IMR-90 (cell line): Measurements from ENCODE around the gene GFAP. TPM values are rescaled to one million over a fixed set of nuclear protein-coding genes. Genes with fewer than 3 reads are reported as not detected.

ENCODE experiments used
- ATAC-seq: fragments of 200-7000 bp; cut with Tn5 transposase; 2 replicates; pipeline ENCODE4 v1.9.1; 2020; ENCODE audit warnings: low read depth, mild to moderate bottlenecking, moderate library complexity
- BruUV-seq: library from RNA; stranded (reverse); fragments of 400-500 nt; replicated peaks from 2 replicates; lab custom pipeline; 2021; lab: Mats Ljungman, UMichigan
- CTCF ChIA-PET: fragments of 300-600 bp; formaldehyde crosslinking; extraction: SDS; loops from one replicate; lab custom pipeline; 2021; ENCODE audit warnings: antibody characterized with exemption; lab: Yijun Ruan, JAX
- POLR2A ChIA-PET: fragments of 300-600 bp; sonication (Branson Sonifier 250); formaldehyde crosslinking; loops from one replicate; lab custom pipeline; 2022; ENCODE audit warnings: antibody characterized with exemption; ENCODE audit not compliant: unreplicated experiment; lab: Charles Lee
- DNase-seq: peaks from one replicate; pipeline ENCODE4 v3.0.0; 2013
- H2AFZ ChIP-seq: replicated peaks from 2 replicates; pipeline ENCODE3; 2013; ENCODE audit warnings: low read length, mild to moderate bottlenecking; ENCODE audit not compliant: poor library complexity
- H2AK5ac ChIP-seq: 2 replicates; pipeline ENCODE4 v1.6.1; 2013; ENCODE audit warnings: low read depth, low read length, inconsistent platforms
- H2AK9ac ChIP-seq: replicated peaks from 2 replicates; pipeline ENCODE3; 2013; ENCODE audit warnings: mild to moderate bottlenecking, low read depth, low read length, moderate library complexity; ENCODE audit not compliant: poor library complexity
- H2BK120ac ChIP-seq: 2 replicates; pipeline ENCODE4 v1.6.1; 2013; ENCODE audit warnings: low read depth, low read length, inconsistent platforms
- H2BK15ac ChIP-seq: 3 replicates; pipeline ENCODE4 v1.6.1; 2013; ENCODE audit warnings: low read depth, low read length, inconsistent platforms
- H2BK20ac ChIP-seq: 2 replicates; pipeline ENCODE4 v1.6.1; 2013; ENCODE audit warnings: low read depth, mild to moderate bottlenecking, inconsistent platforms, low read length, moderate library complexity
- H2BK5ac ChIP-seq: 2 replicates; pipeline ENCODE4 v1.6.1; 2013; ENCODE audit warnings: mild to moderate bottlenecking, low read depth, low read length, inconsistent platforms; ENCODE audit not compliant: poor library complexity, severe bottlenecking
- H3K14ac ChIP-seq: replicated peaks from 2 replicates; pipeline ENCODE4 v1.6.1; 2013; ENCODE audit warnings: low read depth, low read length, inconsistent platforms
- H3K18ac ChIP-seq: 2 replicates; pipeline ENCODE4 v1.6.1; 2013; ENCODE audit warnings: low read depth, low read length, control low read depth
- H3K23ac ChIP-seq: 2 replicates; pipeline ENCODE4 v1.6.1; 2013; ENCODE audit warnings: low read depth, low read length, inconsistent platforms
- H3K27ac ChIP-seq: 2 replicates; pipeline ENCODE4 v1.5.1; 2013; ENCODE audit warnings: mild to moderate bottlenecking, control low read depth, low read length; ENCODE audit not compliant: insufficient read depth
- H3K27me3 ChIP-seq: 2 replicates; pipeline ENCODE4 v1.6.1; 2013; ENCODE audit warnings: low read length; ENCODE audit not compliant: control insufficient read depth, insufficient read depth
- H3K36me3 ChIP-seq: 2 replicates; pipeline ENCODE4 v1.6.1; 2013; ENCODE audit warnings: low read length, mixed read lengths; ENCODE audit not compliant: control insufficient read depth, insufficient read depth
- H3K4ac ChIP-seq: 2 replicates; pipeline ENCODE4 v1.6.1; 2013; ENCODE audit warnings: low read depth, low read length, inconsistent platforms
- H3K4me1 ChIP-seq: 2 replicates; pipeline ENCODE4 v1.6.1; 2013; ENCODE audit warnings: low read length, mixed read lengths; ENCODE audit not compliant: control insufficient read depth, insufficient read depth
- H3K4me2 ChIP-seq: 2 replicates; pipeline ENCODE4 v1.6.1; 2013; ENCODE audit warnings: low read depth, mild to moderate bottlenecking, control low read depth, low read length, moderate library complexity
- H3K4me3 ChIP-seq: 2 replicates; pipeline ENCODE4 v1.5.1; 2013; ENCODE audit warnings: low read depth, mild to moderate bottlenecking, control low read depth, low read length, moderate library complexity; ENCODE audit not compliant: insufficient read depth
- H3K56ac ChIP-seq: 2 replicates; pipeline ENCODE4 v1.6.1; 2013; ENCODE audit warnings: low read length, inconsistent platforms; ENCODE audit not compliant: insufficient read depth; ENCODE audit errors: extremely low read depth
- H3K79me1 ChIP-seq, 2 experiments: 2 replicates each; pipeline ENCODE4 v1.6.1; 2013; ENCODE audit warnings: low read length in 2 of 2, inconsistent platforms in 1 of 2, low read depth in 1 of 2
- H3K9ac ChIP-seq: 2 replicates; pipeline ENCODE4 v1.6.1; 2013; ENCODE audit warnings: low read depth, low read length, control low read depth
- H3K9me1 ChIP-seq: 2 replicates; pipeline ENCODE4 v1.6.1; 2013; ENCODE audit warnings: low read length, inconsistent platforms; ENCODE audit not compliant: insufficient read depth
- H3K9me3 ChIP-seq: 2 replicates; pipeline ENCODE4 v1.6.1; 2013; ENCODE audit warnings: low read length; ENCODE audit not compliant: control insufficient read depth, insufficient read depth
- H4K20me1 ChIP-seq: 2 replicates; pipeline ENCODE4 v1.6.1; 2013; ENCODE audit warnings: low read length, inconsistent platforms; ENCODE audit not compliant: insufficient read depth
- H4K5ac ChIP-seq: 2 replicates; pipeline ENCODE4 v1.6.1; 2013; ENCODE audit warnings: mild to moderate bottlenecking, low read depth, low read length, control low read depth
- H4K8ac ChIP-seq, 2 experiments: 2 replicates each; pipeline ENCODE4 v1.6.1; 2013; ENCODE audit warnings: low read depth in 2 of 2, low read length in 2 of 2, control low read depth in 1 of 2, inconsistent platforms in 1 of 2
- H4K91ac ChIP-seq: 2 replicates; pipeline ENCODE4 v1.6.1; 2013; ENCODE audit warnings: low read depth, low read length, inconsistent platforms; ENCODE audit not compliant: insufficient read depth
- BHLHE40 ChIP-seq: fragments of 150-350 bp; IDR thresholded peaks from 2 replicates; pipeline ENCODE4 v1.6.1; 2016; ENCODE audit warnings: mild to moderate bottlenecking, low read depth, low read length
- CEBPB ChIP-seq: IDR thresholded peaks from 2 replicates; pipeline ENCODE4 v1.6.1; 2012; ENCODE audit warnings: low read depth, low read length, improper control_type of control experiment
- CHD1 ChIP-seq: IDR thresholded peaks from 2 replicates; pipeline ENCODE4 v1.6.1; 2012; ENCODE audit warnings: low read depth, low read length, improper control_type of control experiment
- CTCF ChIP-seq: conservative IDR thresholded peaks from 2 replicates; pipeline ENCODE4 v1.5.1; 2012; ENCODE audit warnings: mild to moderate bottlenecking, low read depth, low read length, improper control_type of control experiment
- FOS ChIP-seq: fragments of 150-350 bp; IDR thresholded peaks from 2 replicates; pipeline ENCODE4 v1.6.1; 2016; ENCODE audit warnings: low read depth, low read length
- MAFK ChIP-seq: IDR thresholded peaks from 2 replicates; pipeline ENCODE4 v1.6.1; 2012; ENCODE audit warnings: low read depth, low read length, improper control_type of control experiment
- MAZ ChIP-seq: IDR thresholded peaks from 2 replicates; pipeline ENCODE4 v1.6.1; 2012; ENCODE audit warnings: low read depth, mild to moderate bottlenecking, low read length, improper control_type of control experiment, moderate library complexity, borderline replicate concordance
- MXI1 ChIP-seq: IDR thresholded peaks from 2 replicates; pipeline ENCODE4 v1.6.1; 2012; ENCODE audit warnings: low read depth, mild to moderate bottlenecking, low read length, moderate library complexity, borderline replicate concordance
- NFE2L2 ChIP-seq: fragments of 150-350 bp; IDR thresholded peaks from 2 replicates; pipeline ENCODE4 v1.6.1; 2016; ENCODE audit warnings: low read depth, mild to moderate bottlenecking, low read length
- POLR2A ChIP-seq: IDR thresholded peaks from 2 replicates; pipeline ENCODE4 v1.6.1; 2012; ENCODE audit warnings: mild to moderate bottlenecking, low read depth, low read length
- RAD21 ChIP-seq: IDR thresholded peaks from 2 replicates; pipeline ENCODE4 v1.6.1; 2012; ENCODE audit warnings: low read length, improper control_type of control experiment
- RCOR1 ChIP-seq: IDR thresholded peaks from 2 replicates; pipeline ENCODE4 v1.6.1; 2012; ENCODE audit warnings: mild to moderate bottlenecking, low read length, improper control_type of control experiment; ENCODE audit not compliant: insufficient replicate concordance
- RFX5 ChIP-seq: IDR thresholded peaks from 2 replicates; pipeline ENCODE4 v1.8.0; 2012; ENCODE audit warnings: low read depth, mild to moderate bottlenecking, low read length, moderate library complexity
- SMC3 ChIP-seq: fragments of 150-350 bp; IDR thresholded peaks from 2 replicates; pipeline ENCODE4 v1.6.1; 2016; ENCODE audit warnings: low read depth, mild to moderate bottlenecking, antibody characterized with exemption, low read length, moderate library complexity
- WGBS, 2 experiments: methylation state at CpG; one replicate each; pipeline versions ENCODE4 v1.1.5 to v1.1.7; 2013; ENCODE audit warnings: missing lambda C conversion rate in 2 of 2; ENCODE audit not compliant: insufficient read length in 1 of 2; ENCODE audit errors: extremely low coverage in 2 of 2; 5-methylcytosine and 5-hydroxymethylcytosine counted together
- dilution Hi-C: fragments of 300-500 bp; cut with HindIII; formaldehyde crosslinking; loops from one replicate; pipeline ENCODE4 v1.14.3; 2018; ENCODE audit warnings: low sequenced_read_pairs; ENCODE audit not compliant: unreplicated experiment
- in situ Hi-C: fragments of 300-500 bp; cut with MboI; formaldehyde crosslinking; loops from 3 replicates; pipeline ENCODE4 v1.14.3; 2019; ENCODE audit warnings: low sequenced_read_pairs, inconsistent platforms, mixed read lengths
- intact Hi-C: fragments of 100-400 bp; cut with micrococcal nuclease; formaldehyde crosslinking; loops from 2 replicates; pipeline ENCODE4 v1.10.0; 2022
- polyA plus RNA-seq, 3 experiments: library from polyadenylated mRNA; depleted of rRNA; stranded (reverse); fragments of >200 nt; gene quantifications; 2 replicates each; pipeline ENCODE4 v1.2.3, GENCODE V29; 2012; ENCODE audit warnings: low replicate concordance in 1 of 3
- total RNA-seq: library from RNA; depleted of rRNA; stranded (reverse); fragments of >200 nt; gene quantifications from 2 replicates; pipeline ENCODE4 v1.2.3, GENCODE V29; 2012
- TF ChIP-seq, protein P1 (sequence below): fragments of 150-350 bp; IDR thresholded peaks from 2 replicates; pipeline ENCODE4 v1.6.1; 2016; ENCODE audit warnings: low read depth, mild to moderate bottlenecking, low read length, moderate library complexity, borderline replicate concordance

Gene GFAP
- total and polyA plus RNA-seq, 2 of the 4 experiments (the other 2 are of a cell fraction), result 0.18 to 0.19 TPM

DNA sequence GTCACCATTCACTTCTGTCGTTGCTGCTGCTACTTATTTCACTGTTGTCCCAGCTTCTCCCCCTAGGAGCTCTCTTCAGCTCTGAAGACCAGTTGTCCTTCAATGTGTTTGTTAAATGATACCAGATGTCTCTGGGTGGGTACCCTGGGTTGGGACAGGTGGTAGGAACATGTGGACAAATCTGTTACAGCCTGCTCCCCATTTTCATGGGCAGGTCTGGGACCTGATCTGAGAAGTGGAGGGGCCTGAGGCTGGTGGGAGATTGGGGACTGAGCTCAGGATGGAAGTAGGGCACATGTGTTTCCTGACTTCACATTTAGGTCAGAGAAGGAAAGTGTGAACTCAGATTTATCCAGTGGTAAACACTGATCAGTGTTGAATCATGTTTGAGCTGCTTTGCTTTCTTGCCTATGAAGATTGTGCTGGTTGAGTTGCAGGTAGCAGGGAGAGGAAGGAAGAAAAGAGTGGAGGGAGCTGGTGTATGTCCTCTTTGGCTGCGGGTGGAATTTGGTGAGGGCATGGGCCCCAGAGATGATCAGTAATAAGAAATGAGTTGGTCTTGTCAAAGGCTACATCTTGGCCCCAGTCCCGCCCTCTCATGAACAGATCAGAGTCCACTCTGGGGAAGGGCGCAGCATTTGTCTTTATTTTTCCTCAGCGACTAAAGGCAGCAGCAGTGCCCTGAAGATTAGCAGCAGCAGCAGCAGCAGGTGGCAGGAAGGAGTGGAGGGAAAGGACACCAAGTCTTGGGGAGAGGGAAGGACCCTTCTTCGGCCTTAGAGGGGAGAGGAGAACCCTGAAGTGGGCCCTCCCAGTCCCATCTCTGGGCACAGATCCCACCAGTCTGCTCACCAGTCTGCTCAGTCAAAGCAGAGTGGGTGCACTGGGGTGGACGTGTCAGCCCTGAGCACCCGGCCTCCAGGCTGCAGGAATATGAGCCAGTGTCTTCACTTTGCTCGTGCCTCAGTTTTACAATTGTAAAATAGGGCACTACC is 10.0 kb downstream of the GFAP start:
- peaks cover 0 to 16% of the 10 kb centered on the region in 2 experiments; a peak in 2 of 4 replicates for H3K79me1 ChIP-seq
- WGBS, 2 experiments, result 97% methylated on average over 4 of the region's 9 CpGs; no CpG with 5 or more reads in 1 of the 2 experiments
- peaks cover 38% of the 10 kb centered on the region for H3K9me1 ChIP-seq
- H4K8ac ChIP-seq, result peak overlapping the region; percentile 86 to 98
- H2BK15ac ChIP-seq, result peak overlapping the region; percentile 96; the same call in 2 of the 3 replicates
- in situ Hi-C loops, result no loop called here
- H2AFZ ChIP-seq, result peak overlapping the region; percentile 79
- peak overlapping the region; percentile 78 for H2AK9ac ChIP-seq
- H3K4ac ChIP-seq, result peak overlapping the region; percentile 99
- H3K4me1 ChIP-seq, result peaks cover 31% of the 10 kb centered on the region
- ChIA-PET CTCF (no interaction called here), POLR2A (no interaction called here)
- H2AK5ac ChIP-seq, result peak overlapping the region; percentile 97
- H3K4me2 ChIP-seq, result no peak overlapping the region
- H3K14ac ChIP-seq, result peak overlapping the region; percentile 96
- H2BK120ac ChIP-seq, result peak overlapping the region; percentile 100
- peak overlapping the region; percentile 80 for H3K23ac ChIP-seq
- dilution Hi-C loops, result no loop called here
- DNase-seq (peak; percentile 11), ATAC-seq (no peak)
- H4K20me1 ChIP-seq, result no peaks in the 10 kb centered on the region; the same call in 1 of the 2 replicates
- H3K27ac ChIP-seq, result peak overlapping the region; percentile 86
- H3K9me3 ChIP-seq, result no peaks in the 10 kb centered on the region
- peak overlapping the region; percentile 93 for H2BK5ac ChIP-seq
- peak overlapping the region; percentile 68 for H3K56ac ChIP-seq
- intact Hi-C loops, result no loop called here
- peak overlapping the region; percentile 98 for H4K91ac ChIP-seq
- H3K27me3 ChIP-seq, result no peaks in the 10 kb centered on the region
- peak overlapping the region; percentile 34; the same call in 1 of the 2 replicates for H3K9ac ChIP-seq
- peak overlapping the region; percentile 89 for H4K5ac ChIP-seq
- H3K4me3 ChIP-seq, result no peak overlapping the region
- H3K36me3 ChIP-seq, result no peaks in the 10 kb centered on the region
- H2BK20ac ChIP-seq, result peak overlapping the region; percentile 96
- peak overlapping the region; percentile 91 for H3K18ac ChIP-seq
- BruUV-seq, result no TSS peak
- TF ChIP-seq SMC3, result no peak
- TF ChIP-seq CEBPB, result no peak
- no peak for TF ChIP-seq MXI1
- no peak for TF ChIP-seq RAD21
- TF ChIP-seq, protein P1, sequence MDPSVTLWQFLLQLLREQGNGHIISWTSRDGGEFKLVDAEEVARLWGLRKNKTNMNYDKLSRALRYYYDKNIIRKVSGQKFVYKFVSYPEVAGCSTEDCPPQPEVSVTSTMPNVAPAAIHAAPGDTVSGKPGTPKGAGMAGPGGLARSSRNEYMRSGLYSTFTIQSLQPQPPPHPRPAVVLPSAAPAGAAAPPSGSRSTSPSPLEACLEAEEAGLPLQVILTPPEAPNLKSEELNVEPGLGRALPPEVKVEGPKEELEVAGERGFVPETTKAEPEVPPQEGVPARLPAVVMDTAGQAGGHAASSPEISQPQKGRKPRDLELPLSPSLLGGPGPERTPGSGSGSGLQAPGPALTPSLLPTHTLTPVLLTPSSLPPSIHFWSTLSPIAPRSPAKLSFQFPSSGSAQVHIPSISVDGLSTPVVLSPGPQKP, result no peak
- no peak for TF ChIP-seq FOS
- TF ChIP-seq POLR2A, result no peak
- TF ChIP-seq RFX5, result no peak
- TF ChIP-seq CHD1, result no peak
- TF ChIP-seq BHLHE40, result no peak
- no peak for TF ChIP-seq MAZ
- TF ChIP-seq MAFK, result no peak
- TF ChIP-seq RCOR1, result no peak
- no peak for TF ChIP-seq NFE2L2
- TF ChIP-seq CTCF, result no peak
